Measurements from ENCODE around the gene PRMT7. TPM values are rescaled to one million over a fixed set of nuclear protein-coding genes. Genes with fewer than 3 reads are reported as not detected.

Gene PRMT7
- total RNA-seq, 3 donors from 2014 or later = 31.0 to 42.2 (median 41.0) TPM

DNA sequence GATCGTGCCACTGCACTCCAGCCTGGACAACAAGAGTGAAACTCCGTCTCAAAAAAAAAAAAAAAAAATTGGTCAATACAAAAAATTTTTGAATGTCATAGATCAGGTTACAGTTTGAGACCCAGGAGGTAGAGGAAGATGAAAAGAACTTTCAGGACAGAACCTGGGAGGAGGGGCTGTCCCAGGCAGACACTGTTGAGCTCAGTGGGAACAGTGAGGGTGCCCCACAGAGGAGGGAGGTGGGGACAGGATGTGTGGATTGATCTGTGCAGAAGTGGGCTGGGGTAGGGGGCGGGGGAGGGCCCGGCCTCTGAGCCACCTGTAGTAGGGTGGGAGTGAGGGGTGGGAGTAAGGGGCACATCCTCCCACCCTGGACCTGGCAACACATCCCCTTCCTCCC lies 58.3 kb downstream of the PRMT7 start:
- H3K4me3 ChIP-seq = no peak overlapping the region
- TF ChIP-seq, protein P1, sequence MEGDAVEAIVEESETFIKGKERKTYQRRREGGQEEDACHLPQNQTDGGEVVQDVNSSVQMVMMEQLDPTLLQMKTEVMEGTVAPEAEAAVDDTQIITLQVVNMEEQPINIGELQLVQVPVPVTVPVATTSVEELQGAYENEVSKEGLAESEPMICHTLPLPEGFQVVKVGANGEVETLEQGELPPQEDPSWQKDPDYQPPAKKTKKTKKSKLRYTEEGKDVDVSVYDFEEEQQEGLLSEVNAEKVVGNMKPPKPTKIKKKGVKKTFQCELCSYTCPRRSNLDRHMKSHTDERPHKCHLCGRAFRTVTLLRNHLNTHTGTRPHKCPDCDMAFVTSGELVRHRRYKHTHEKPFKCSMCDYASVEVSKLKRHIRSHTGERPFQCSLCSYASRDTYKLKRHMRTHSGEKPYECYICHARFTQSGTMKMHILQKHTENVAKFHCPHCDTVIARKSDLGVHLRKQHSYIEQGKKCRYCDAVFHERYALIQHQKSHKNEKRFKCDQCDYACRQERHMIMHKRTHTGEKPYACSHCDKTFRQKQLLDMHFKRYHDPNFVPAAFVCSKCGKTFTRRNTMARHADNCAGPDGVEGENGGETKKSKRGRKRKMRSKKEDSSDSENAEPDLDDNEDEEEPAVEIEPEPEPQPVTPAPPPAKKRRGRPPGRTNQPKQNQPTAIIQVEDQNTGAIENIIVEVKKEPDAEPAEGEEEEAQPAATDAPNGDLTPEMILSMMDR (IDR thresholded peaks at IDR 0.05) = no peak
- ATAC-seq (no peak), DNase-seq (peak in 1 of 3 donors; percentile 24)
- H3K4me1 ChIP-seq (ENCODE audit: low read depth) = peaks cover 5% of the 10 kb centered on the region
- H3K36me3 ChIP-seq (ENCODE audit: low read depth) = no peaks in the 10 kb centered on the region
- H3K9me3 ChIP-seq = no peaks in the 10 kb centered on the region
- intact Hi-C loops (cut with DNase I, micrococcal nuclease) = no loop called here

- ATAC-seq (peak; percentile 15), DNase-seq (peak in 1 of 3 donors; percentile 52)
- TF ChIP-seq, protein P1 (IDR thresholded peaks at IDR 0.05) = no peak
- H3K36me3 ChIP-seq (ENCODE audit: low read depth) = no peaks in the 10 kb centered on the region
- H3K9me3 ChIP-seq = no peaks in the 10 kb centered on the region
- intact Hi-C loops (cut with DNase I, micrococcal nuclease) = no loop called here
- H3K4me3 ChIP-seq = no peak overlapping the region
- H3K4me1 ChIP-seq (ENCODE audit: low read depth) = peaks cover 5% of the 10 kb centered on the region
Measured at GRCh38 chr16:68369697-68370580, 59.1 kb downstream of the PRMT7 start.

DNA sequence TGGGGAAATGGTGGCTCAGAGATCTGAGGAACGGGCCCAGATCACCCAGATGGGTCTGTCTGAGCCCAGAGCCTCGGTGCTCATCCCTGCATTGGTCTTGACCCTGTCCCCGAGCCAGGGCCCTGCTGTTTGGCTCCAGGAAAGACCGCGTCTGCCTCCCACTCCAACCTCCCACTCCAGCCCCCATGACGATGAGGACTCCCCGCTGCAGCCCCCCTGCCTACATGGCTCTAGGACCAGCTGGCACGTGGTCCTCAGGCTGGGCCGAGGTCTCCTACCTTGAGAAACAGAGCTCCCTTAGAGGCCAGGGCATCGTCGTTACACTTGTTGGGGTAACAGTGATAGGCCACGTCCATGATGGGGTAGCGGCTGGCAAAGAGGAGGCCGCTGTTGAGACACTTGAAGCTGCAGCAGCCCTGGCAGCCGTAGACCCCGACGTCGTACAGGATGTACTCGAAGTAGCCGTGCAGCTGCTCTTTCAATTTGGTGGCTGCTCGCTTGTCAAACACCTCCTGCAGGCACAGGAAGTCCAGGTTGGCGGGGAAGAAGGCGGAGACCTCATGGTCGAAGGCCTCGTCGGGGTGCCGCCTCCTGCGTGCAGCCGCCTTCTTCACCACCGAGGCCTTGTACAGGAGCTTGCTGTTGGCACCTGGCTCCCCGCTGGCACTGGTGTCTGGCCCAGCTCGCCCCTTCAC lies 59.9 kb downstream of the PRMT7 start:
- intact Hi-C loops (cut with DNase I, micrococcal nuclease) = no loop called here
- ATAC-seq (no peak), DNase-seq (peak in 2 of 3 donors; percentile 43 to 54)
- Histone ChIP-seq H3K4me1 (ENCODE audit: low read depth) (peaks cover 5% of the 10 kb centered on the region), H3K9me3 (no peaks in the 10 kb centered on the region), H3K4me3 (no peak overlapping the region), H3K36me3 (ENCODE audit: low read depth) (no peaks in the 10 kb centered on the region)
- TF ChIP-seq, protein P1 (IDR thresholded peaks at IDR 0.05) = no peak

- Histone ChIP-seq H3K4me1 (ENCODE audit: low read depth) (peaks cover 5% of the 10 kb centered on the region), H3K9me3 (no peaks in the 10 kb centered on the region), H3K4me3 (no peak overlapping the region), H3K36me3 (ENCODE audit: low read depth) (no peaks in the 10 kb centered on the region)
- ATAC-seq (no peak), DNase-seq (no peak)
- TF ChIP-seq, protein P1 (IDR thresholded peaks at IDR 0.05) = no peak
- intact Hi-C loops (cut with DNase I, micrococcal nuclease) = no loop called here
Measured at GRCh38 chr16:68371276-68371651, 60.4 kb downstream of the PRMT7 start.

DNA sequence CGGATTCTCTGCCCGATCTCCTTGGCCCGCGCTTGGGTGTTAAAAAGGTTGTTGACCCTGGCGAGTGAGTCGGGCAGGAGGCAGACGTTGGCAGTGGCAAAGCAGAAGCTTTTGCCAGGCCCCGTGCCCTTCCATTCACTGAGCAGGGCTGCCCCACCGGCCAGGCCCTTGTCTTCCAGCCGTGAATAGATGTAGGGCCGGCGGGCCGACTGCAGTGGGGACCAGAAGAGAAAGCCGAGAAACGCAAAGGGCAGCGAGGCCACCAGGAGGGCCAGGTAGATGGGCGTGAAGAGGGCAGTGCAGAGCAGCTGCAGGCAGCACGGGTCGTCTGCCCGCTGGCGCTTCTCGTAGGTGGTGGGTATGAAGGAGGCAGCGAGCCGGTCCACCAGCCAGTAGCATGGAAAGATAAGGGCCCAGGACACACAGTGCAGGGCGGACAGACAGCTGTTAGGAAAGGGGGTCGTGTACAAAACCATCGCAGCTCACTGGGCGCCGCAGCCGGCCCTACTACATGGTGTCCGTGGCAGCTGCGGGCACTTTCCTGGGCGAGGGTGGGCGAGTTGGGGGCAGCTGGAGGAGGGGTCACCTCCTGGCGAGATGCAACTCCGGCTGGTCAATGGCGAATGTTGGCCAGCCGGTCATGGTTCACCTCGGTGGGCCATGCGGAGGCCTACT lies 61.0 kb downstream of the PRMT7 start:
- Histone ChIP-seq H3K4me1 (ENCODE audit: low read depth) (peaks cover 5% of the 10 kb centered on the region), H3K9me3 (no peaks in the 10 kb centered on the region), H3K4me3 (no peak overlapping the region), H3K36me3 (ENCODE audit: low read depth) (no peaks in the 10 kb centered on the region)
- ATAC-seq (no peak), DNase-seq (peak in 1 of 3 donors; percentile 44)
- TF ChIP-seq, protein P1 (IDR thresholded peaks at IDR 0.05) = no peak
- intact Hi-C loops (cut with DNase I, micrococcal nuclease) = no loop called here

All from mucosa of descending colon (tissue), 3 donors.